DMS153 (cell line): ENCODE measurements around the gene ADARB2.

Experiments used
- DNase-seq: peaks from one replicate; lab custom pipeline; 2025; lab: John Stamatoyannopoulos, UW

Gene ADARB2

DNA sequence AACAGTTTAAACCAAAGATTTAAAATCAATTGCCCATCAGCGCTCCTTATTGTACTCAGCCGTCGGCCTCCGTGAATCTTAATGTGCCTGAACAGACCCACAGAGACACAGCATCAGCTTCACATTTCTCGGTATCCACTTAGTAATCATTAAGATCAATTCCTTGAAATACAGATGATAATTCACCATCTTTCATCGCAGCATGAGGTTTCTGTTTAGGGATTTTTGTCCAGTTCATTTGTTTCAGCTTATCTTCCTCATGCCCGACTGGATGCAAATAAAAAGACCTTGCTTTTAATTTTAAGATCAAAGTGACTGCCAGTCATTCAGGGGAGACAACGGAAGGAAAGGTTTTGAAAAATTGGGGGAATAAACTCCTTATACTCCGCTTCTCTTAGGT, 473.3 kb downstream of the ADARB2 start:
- no peak for DNase-seq

GRCh38 chr10:1257274-1257673, 480.1 kb downstream of the ADARB2 start:
- no peak for DNase-seq

- no peak for DNase-seq
Observed at GRCh38 chr10:1256432-1256725, 480.9 kb downstream of the ADARB2 start.

DNA sequence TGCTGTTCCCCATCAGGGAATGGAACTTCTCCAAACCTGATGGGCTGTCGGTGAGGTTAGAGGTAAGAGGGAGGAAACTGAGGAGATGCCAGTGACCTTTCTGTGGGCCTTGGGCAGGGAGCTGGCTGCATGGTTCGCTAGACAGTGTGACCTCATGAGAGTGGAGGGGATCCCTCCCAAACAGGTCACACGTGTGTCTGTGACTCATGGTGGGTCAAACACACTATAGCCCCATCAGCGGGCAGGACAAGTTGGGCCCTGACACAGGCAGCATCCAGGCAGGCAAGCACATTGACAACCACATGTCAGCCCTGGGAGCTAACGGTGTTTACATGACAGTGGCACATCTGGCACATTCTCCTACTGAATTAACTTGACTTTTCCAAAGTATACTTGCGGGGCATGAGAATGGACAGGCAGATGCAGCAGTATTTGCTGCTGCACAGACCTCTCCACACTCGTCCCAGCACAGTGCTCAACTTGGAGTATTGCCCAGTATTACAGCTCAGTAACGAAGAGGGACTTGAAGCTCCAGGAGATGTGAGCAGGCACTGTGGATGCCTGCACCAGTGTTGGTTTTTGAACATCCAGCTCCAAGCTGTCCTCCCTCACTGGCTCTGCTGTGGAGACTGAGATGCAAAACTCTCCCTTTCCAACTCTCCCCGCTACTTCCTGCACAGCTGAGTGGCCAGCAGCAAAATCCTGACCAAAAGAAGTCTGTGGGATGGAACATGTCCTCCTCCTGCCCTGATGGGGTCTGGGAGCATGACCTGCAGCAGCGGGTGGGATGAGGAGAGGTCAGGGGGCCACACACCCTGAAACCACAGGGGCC, 481.5 kb downstream of the ADARB2 start:
- no peak for DNase-seq

DNA sequence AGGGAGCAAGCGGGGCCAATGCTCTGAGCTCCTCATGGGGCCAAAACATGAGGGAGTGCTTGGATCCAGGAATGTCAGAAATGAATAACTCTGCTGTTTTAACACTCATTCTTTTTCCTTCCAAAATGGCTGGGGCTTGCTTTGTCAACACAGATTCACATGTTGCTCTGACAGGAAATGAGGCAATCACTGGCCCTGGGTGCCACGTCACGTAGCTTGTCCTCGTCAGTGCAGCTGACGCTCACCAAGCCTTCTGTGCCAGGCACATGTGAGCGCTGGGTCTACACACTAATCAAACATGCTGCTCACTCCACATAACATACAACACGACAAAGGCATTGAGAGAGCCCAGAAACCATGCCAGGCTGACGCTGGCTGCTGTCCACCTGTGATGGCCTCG, 482.2 kb downstream of the ADARB2 start:
- DNase-seq, result no peak

DNA sequence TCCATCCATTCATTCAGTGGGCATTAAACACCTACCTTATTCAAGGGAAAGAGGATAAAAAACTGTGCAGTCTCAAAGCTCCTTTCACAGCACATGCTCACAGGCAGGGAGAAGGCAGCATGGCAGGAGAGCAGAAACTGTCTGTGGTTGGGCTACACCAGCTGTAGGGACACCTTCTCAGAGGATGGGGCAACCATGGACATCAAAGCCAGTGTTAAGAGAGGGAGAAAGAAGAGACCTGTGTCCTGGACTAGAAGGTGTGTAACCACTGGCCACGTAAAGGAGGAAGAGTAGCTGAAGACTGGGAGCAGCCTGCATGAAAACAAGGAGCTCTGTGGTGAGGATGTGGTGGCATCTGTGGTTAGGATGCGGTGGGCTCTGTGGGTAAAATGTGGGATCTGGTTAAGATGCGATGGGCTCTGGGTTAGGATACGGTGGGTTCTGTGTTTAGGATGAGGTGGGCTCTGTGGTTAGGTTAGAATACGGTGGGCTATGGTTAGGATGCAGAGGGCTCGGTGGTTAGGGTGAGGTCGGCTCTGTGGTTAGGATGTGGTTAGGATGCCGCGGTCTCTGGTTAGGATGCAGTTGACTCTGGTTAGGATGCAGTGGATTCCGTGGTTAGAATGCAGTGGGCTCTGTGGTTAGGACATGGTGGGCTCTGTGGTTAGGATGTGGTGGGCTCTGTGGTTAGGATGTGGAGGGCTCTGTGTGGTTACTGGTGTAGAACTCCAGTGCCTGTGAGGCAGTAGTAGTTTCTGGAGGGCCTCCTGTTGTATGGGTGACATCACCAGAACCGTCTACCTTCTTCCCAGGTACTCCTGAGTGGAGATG, 483.6 kb downstream of the ADARB2 start:
- no peak for DNase-seq

- DNase-seq, result no peak
Observed at GRCh38 chr10:1251769-1252168, 485.6 kb downstream of the ADARB2 start.

DNA sequence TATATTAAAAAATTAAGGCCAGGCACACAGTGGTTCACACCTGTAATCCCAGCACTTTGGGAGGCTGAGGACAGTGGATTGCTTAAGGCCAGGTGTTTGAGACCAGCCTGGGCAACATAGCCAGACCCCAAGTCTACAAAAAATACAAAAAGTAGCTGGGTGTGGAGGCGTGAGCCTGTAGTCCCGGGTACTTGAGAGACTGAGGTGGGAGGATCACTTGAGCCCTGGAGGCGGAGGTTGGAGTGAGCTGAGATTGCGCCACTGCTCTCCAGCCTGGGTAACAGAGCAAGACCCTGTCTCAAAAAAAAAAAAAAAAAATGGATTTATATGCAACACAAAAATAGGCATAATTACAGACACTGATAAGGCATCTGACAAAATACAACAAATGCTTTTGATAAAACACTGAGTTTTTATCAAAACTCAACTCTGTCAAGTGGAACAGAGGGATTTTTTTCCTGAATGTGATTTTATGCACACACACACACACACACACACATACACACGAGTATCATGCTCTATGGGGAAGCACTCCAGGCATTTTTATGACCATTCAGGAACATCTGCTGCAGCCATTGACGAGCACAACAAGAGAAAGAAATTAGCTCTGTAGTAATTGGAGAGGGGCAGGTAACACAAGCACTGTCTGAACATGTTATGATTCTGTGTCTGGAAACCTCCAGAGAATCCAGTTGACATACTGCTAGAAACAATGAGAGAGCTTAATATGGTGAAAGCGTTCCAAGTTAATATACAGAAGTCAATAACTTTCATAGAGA, 488.0 kb downstream of the ADARB2 start:
- peak; percentile 88 for DNase-seq

DNA sequence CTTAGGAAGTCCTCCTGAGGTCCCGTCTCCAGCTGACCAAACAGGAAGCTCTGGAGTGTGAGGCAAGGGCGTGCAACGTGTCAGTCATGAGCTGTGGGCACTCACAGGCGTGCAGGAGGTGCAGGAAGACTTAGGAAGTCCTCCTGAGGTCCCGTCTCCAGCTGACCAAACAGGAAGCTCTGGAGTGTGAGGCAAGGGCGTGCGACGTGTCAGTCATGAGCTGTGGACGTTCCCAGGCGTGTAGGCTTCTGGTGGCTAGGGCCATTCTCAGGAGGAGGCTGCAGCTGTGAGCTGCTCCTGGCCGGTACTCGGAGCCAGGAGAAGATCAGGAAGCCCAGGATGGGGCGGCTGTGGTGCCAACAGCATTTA, 489.1 kb downstream of the ADARB2 start:
- DNase-seq, result peak; percentile 56

DNA sequence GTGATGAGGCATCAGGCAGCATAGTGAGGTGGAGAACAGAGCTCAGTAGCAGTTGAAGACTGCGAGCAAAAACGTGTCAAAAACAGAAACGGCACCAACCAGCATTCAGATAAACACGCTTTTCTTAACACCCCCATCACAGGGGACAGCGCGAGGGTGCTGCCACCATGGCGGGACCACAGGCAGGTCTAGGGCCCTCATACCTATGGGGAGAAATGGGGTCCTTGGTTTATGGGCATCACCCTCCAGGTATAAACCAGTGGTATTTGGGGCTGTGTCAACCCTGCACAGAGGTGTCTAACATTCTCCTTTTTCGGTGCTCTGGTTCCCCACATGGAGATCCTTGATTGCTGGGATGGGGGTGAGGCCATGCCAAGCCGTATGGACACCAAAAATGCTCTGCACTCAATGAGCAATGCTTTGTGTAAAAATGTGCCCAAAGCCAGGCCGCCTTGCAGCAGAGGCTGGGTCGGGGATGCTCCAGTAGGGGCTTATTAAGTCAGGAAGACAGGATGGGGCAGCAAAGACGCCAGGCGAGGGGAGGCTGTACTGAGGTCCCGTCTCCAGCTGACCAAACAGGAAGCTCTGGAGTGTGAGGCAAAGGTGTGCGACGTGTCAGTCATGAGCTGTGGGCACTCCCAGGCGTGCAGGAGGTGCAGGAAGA, 489.6 kb downstream of the ADARB2 start:
- no peak for DNase-seq

DNA sequence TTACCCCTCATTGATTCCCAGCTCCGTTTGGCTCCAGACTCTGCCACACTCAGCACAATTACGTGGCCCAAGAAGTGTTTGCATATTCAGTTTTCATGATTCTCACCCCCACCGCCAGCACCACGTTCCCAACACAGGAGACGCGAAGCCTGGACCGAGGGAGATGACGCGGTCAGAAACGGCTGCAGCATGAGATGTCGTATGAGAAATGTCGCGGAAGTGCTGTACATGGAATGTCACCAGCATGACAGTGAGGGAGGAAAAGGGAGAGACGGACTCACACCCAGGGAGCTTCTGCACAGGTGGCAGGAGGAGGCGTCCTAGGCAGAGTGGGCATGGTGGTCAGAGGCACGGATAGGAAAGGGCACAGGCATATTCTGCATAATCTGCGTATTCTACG, 492.8 kb downstream of the ADARB2 start:
- no peak for DNase-seq

GRCh38 chr10:1243486-1244234, 493.7 kb downstream of the ADARB2 start:
- no peak for DNase-seq

GRCh38 chr10:1242975-1243374, 494.4 kb downstream of the ADARB2 start:
- no peak for DNase-seq

DNA sequence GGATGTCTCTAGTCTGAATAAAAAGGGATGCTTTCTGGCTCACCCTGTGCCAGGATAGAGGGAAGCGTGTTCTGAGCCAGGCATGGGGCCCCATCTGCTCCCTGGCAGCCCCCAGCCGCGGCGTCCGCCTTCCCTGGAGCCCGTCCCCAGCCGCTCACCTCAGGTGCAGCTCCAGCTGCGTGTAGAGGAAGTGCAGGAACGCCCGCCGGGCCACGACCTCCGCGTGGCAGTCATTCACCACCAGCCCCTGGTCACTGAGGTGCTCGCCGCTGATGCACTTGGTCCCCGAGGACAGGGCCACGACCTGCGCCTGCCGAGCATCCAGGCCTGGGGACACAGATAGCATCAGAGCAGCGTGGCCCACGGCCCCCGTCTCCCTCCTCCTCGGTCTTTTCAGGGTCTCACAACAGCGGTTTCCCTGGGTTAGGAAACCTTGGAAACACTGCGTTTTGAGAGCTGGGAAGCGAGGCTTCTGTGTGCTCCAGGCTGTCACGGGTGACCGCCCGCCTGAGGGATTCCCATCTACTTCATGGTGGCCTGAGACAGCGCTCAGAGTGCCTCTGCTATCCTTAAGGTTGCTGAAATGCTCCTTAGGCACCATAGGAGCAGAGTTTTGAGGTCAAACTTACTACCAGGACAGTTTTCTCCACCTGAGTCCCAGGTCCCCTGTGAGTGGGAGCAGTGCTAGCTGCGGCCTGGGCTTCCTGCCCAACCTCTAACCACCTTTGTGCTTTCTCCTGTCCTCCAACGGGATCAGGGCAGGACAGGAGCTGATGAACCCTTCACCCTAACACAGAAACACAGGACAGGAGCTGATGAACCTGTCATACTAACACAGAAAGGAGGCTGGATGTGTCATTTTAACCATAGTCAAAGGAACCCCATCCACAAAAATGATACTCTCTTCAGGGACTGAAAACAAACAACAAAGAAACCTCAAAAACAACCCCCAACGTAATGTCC, 495.1 kb downstream of the ADARB2 start:
- no peak for DNase-seq

- no peak for DNase-seq
Observed at GRCh38 chr10:1241322-1241890, 495.9 kb downstream of the ADARB2 start.

DNA sequence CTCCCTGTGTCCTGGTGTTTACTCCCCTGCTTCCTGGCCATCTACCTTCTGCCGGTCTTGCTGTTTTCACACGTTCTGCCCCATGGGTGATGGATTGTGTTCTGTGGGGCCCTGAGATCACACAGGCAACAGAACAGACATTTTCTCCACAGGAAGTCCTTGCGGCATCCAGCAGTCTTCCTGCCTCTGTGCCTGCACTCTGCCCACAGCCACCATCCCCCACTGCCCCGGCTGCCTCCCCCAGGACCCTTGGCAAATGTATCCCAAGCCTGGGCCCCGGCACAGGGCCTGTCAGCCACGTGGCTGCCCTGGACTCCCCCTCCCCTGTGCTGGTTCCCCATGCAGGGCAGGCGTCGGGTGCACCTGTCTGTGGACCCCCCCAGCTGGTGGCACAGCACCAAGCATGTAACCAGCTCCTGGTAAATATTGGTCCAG, 497.0 kb downstream of the ADARB2 start:
- DNase-seq, result peak; percentile 11

DNA sequence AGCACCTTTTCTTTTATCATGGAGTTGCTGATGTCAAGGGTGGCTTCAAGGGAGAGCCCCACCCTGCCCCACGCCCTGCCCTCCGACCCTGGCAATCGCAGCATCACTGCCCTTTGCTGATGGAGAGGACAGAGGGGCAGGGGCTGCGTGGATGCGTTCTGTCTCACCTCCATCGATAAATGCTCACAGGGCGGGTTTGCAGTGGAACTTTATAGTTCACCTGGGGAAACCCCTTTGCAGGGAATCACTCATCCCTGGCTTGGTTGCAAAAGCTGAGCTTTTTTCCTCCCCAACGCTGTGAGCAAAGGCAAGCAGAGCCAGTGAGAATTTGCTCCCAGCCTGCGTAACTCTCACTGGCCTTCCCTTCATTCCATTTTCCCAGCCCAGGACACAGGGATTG, 504.3 kb downstream of the ADARB2 start:
- DNase-seq, result no peak

- no peak for DNase-seq
Observed at GRCh38 chr10:1232164-1232911, 505.0 kb downstream of the ADARB2 start.

DNA sequence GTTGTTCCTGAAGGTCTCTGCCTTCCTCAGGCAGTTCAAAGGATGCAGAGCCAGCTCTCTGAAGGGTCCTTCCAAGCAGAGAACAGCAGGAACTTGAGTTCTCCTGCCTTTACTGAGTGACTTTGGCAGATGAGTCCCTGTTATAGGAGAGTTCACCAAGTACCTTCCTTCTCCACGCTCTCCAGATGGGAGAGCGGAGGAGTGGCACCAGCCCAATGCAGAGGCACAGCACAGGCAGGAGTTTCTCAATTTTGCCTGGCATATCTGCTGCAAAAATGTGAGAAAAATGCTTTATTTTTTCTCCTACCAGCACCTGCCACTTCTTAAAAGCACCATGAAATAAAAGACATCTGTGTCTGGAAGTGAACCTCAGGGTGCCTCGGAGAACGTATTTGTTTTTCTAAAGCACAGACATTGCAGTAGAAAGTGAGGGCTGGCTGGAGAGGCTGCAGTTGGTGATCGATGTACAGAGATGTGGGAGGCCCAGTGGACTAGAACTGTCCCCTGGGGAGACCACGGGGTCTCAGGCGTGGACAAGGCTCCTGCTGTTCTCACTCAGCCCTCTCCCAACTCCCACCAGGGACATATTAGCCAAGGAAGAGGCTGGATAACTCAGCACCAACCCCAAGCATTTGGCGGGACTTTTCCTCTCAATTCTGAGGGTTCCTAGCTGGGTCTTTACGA, 506.6 kb downstream of the ADARB2 start:
- DNase-seq, result no peak
